Type B pancreatic cell (in vitro differentiated cells): ENCODE measurements around the gene SLC9A9. TPM values are rescaled to one million over a fixed set of nuclear protein-coding genes. Genes with fewer than 3 reads are reported as not detected.

ENCODE experiments used
- DNase-seq: peaks from one replicate; pipeline ENCODE4 v3.0.0; 2021; ENCODE audit warnings: mixed read lengths; ENCODE audit not compliant: unreplicated experiment; ENCODE audit errors: extremely low spot score
- H3K27ac Mint-ChIP-seq: 2 replicates; pipeline ENCODE4 v1.8.0; 2021; ENCODE audit warnings: mild to moderate bottlenecking, mixed read lengths
- H3K27me3 Mint-ChIP-seq: 2 replicates; pipeline ENCODE4 v1.8.0; 2021; ENCODE audit warnings: mixed read lengths
- H3K36me3 Mint-ChIP-seq: 2 replicates; pipeline ENCODE4 v1.8.0; 2021; ENCODE audit warnings: mixed read lengths
- H3K4me1 Mint-ChIP-seq: one replicate; pipeline ENCODE4 v1.8.0; 2021; ENCODE audit warnings: mixed read lengths; ENCODE audit not compliant: unreplicated experiment
- H3K4me3 Mint-ChIP-seq: 2 replicates; pipeline ENCODE4 v1.8.0; 2021; ENCODE audit warnings: mild to moderate bottlenecking, mixed read lengths
- H3K9me3 Mint-ChIP-seq: 2 replicates; pipeline ENCODE4 v1.8.0; 2021; ENCODE audit warnings: mixed read lengths
- total RNA-seq: library from RNA; stranded (reverse); gene quantifications from 2 replicates; pipeline ENCODE4 v1.2.1, GENCODE V29; 2021; ENCODE audit warnings: low replicate concordance
- TF ChIP-seq, protein P1 (sequence below): fragments of 200-600 bp; sonication (generic); conservative IDR thresholded peaks from 2 replicates; pipeline ENCODE4 v1.5.0; 2021; ENCODE audit warnings: antibody characterized with exemption, mild to moderate bottlenecking

Gene SLC9A9
- total RNA-seq, 1 donor from 2014 or later = 2.7 TPM

DNA sequence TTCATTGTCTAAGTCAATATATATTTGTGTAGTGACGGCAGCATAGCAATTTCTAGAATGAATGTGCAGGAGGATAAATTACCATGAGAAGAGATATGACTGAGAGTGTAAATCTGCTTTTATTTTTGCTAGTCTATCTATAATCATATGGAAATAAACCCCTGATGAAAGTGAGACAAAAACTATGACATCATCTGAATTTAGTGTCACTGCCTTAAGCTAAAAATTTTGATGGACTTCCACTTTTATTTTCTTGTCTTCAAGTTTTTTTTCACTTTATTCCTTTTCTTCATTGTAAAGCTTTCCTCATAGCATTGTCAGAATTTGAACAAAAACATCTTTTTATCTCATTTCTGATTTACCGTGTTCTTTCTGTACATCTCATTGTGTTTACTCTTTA, 486.7 kb downstream of the SLC9A9 start:
- TF ChIP-seq, protein P1, sequence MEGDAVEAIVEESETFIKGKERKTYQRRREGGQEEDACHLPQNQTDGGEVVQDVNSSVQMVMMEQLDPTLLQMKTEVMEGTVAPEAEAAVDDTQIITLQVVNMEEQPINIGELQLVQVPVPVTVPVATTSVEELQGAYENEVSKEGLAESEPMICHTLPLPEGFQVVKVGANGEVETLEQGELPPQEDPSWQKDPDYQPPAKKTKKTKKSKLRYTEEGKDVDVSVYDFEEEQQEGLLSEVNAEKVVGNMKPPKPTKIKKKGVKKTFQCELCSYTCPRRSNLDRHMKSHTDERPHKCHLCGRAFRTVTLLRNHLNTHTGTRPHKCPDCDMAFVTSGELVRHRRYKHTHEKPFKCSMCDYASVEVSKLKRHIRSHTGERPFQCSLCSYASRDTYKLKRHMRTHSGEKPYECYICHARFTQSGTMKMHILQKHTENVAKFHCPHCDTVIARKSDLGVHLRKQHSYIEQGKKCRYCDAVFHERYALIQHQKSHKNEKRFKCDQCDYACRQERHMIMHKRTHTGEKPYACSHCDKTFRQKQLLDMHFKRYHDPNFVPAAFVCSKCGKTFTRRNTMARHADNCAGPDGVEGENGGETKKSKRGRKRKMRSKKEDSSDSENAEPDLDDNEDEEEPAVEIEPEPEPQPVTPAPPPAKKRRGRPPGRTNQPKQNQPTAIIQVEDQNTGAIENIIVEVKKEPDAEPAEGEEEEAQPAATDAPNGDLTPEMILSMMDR = no peak
- H3K27me3 Mint-ChIP-seq = no peaks in the 10 kb centered on the region

DNA sequence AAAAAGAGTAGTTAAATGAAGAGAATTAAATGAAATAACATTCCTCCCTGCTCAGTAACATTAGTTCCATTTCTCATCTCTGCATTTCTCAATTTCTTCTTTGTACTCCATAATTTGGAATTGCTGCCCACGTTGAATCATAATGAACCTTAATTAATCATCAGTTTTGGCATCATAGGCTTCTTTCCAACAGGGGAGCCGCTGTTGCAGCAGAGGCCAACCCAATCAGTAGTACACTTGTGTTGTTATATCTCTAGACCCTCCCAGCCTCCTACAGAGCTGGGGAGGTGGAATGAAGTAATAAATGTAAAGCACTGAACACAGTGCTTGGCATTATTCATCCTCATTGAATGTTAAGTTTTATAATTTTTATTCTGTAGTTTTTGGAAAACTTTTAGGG, 488.0 kb downstream of the SLC9A9 start:
- TF ChIP-seq, protein P1 = no peak
- peaks cover 23% of the 10 kb centered on the region for H3K4me1 Mint-ChIP-seq
- H3K4me3 Mint-ChIP-seq = no peak overlapping the region
- no peak for DNase-seq
- no peak overlapping the region for H3K27ac Mint-ChIP-seq
- no peaks in the 10 kb centered on the region for H3K9me3 Mint-ChIP-seq
- H3K36me3 Mint-ChIP-seq = no peaks in the 10 kb centered on the region
- H3K27me3 Mint-ChIP-seq = no peaks in the 10 kb centered on the region

More for the DNA sequence above, 486.7 kb downstream of the SLC9A9 start:
- no peak for DNase-seq
- Mint-ChIP-seq H3K9me3 (no peaks in the 10 kb centered on the region), H3K4me1 (peaks cover 23% of the 10 kb centered on the region), H3K27ac (no peak overlapping the region), H3K36me3 (no peaks in the 10 kb centered on the region), H3K4me3 (no peak overlapping the region)

- Mint-ChIP-seq H3K27me3 (no peaks in the 10 kb centered on the region), H3K9me3 (no peaks in the 10 kb centered on the region), H3K4me3 (no peak overlapping the region), H3K27ac (no peak overlapping the region), H3K36me3 (no peaks in the 10 kb centered on the region), H3K4me1 (peaks cover 23% of the 10 kb centered on the region)
- TF ChIP-seq, protein P1 = no peak
- DNase-seq = no peak
These were observed 489.3 kb downstream of the SLC9A9 start for GRCh38 chr3:143358793-143359491.

DNA sequence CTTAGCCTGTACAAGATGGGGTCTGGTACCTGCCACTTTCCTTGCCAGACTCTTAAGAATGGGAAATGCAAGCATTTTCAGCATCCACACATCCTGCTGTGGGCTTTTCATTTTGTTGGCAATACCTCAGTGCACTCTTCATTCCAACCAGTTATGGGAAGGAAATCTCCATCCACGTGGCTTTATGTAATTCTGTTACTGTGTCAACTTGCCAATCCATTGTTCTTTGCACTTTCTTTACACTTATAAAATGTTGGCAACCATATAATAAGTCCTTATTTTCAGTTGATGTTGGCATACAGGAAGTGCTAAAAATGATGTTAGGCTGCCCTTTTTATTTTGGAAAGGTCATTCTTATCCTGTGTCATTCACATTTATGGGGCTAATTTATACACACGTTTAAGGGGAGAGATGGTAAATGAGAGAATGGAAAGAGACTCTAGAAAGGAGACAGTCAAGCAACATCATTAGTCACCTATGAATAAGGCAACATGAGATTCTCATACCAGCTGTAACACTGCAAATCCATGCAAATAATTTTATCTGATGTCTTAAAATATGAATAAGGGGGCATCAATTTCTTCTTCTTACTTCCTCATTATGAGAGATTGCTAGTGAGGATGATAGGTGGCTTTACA, 490.0 kb downstream of the SLC9A9 start:
- no peaks in the 10 kb centered on the region for H3K27me3 Mint-ChIP-seq
- H3K27ac Mint-ChIP-seq = no peak overlapping the region
- TF ChIP-seq, protein P1 = no peak
- H3K4me1 Mint-ChIP-seq = peaks cover 21% of the 10 kb centered on the region
- DNase-seq = no peak
- no peak overlapping the region for H3K4me3 Mint-ChIP-seq
- H3K36me3 Mint-ChIP-seq = no peaks in the 10 kb centered on the region
- no peaks in the 10 kb centered on the region for H3K9me3 Mint-ChIP-seq

GRCh38 chr3:143357700-143358099, 490.6 kb downstream of the SLC9A9 start:
- H3K4me1 Mint-ChIP-seq = peaks cover 21% of the 10 kb centered on the region
- H3K9me3 Mint-ChIP-seq = no peaks in the 10 kb centered on the region
- no peak for DNase-seq
- TF ChIP-seq, protein P1 = no peak
- H3K36me3 Mint-ChIP-seq = no peaks in the 10 kb centered on the region
- no peak overlapping the region for H3K27ac Mint-ChIP-seq
- no peak overlapping the region for H3K4me3 Mint-ChIP-seq
- H3K27me3 Mint-ChIP-seq = no peaks in the 10 kb centered on the region
